ENCODE data around the gene TMEM92. TPM values are rescaled to one million over a fixed set of nuclear protein-coding genes. Genes with fewer than 3 reads are reported as not detected.
A peak's percentile ranks its signal among the peaks of the same experiment; 100 is the strongest.

The TMEM92 gene
- total RNA-seq, 1 experiment from 2014 or later: 14.8 TPM

DNA sequence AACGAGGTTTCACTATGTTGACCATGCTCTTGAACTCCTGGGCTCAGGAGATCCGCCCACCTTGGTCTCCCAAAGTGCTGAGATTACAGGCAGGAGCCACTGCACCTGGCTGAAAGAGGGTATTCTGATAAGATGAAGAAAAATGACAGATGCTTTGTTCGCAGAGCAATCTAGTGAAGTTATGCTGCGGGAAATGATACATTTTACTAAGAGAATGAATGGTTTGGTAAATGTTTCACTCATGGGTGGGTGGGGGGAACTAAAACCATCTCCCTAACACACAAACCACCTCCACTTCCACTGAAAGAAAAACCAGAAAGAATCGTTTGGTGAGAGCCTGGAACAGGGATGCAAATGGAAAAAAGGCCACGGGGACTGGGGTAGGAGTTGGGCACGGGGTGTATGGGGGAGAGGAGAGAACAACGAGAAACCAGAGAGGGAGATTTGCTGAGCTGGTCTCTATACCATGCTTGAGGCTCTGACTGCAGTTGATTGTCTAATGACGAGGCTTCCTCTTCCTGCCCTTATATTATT is 52.6 kb downstream of the TMEM92 start:
- no TSS peak for BruUV-seq (replicated peaks)
- ChIA-PET POLR2A (no interaction called here), CTCF (interaction anchor here (0.7 to 1.2 kb wide), 2 partner anchors 15 to 165 kb away, joined by 4 to 7 read pairs; no protein-coding TSS in a partner anchor)
- no peak for TF ChIP-seq CTCF (IDR thresholded peaks at IDR 0.05; ENCODE audit: insufficient read depth in 1 of 2, low read depth in 1 of 2, low read length in 1 of 2, severe bottlenecking in 1 of 2, unreplicated experiment in 1 of 2)
- intact Hi-C loops (cut with micrococcal nuclease; ENCODE audit: unreplicated experiment): no loop called here
- Histone ChIP-seq H3K9me3 (no peaks in the 10 kb centered on the region), H3K36me3 (ENCODE audit: control insufficient read depth, insufficient read depth, low read length) (no peaks in the 10 kb centered on the region), H3K4me3 (ENCODE audit: low read depth, low read length) (no peak overlapping the region), H3K27me3 (replicated peaks; ENCODE audit: control insufficient read depth, insufficient read depth, low read length) (no peaks in the 10 kb centered on the region), H3K4me1 (no peaks in the 10 kb centered on the region)
- Mint-ChIP-seq H3K4me1 (ENCODE audit: low read depth, unreplicated experiment) (peaks cover 5% of the 10 kb centered on the region), H3K27ac (ENCODE audit: unreplicated experiment) (no peak overlapping the region), H3K36me3 (ENCODE audit: insufficient read depth, unreplicated experiment) (no peaks in the 10 kb centered on the region), H3K27me3 (ENCODE audit: insufficient read depth, unreplicated experiment) (peaks cover 4% of the 10 kb centered on the region), H3K4me3 (ENCODE audit: unreplicated experiment) (no peak overlapping the region), H3K9me3 (ENCODE audit: unreplicated experiment) (no peaks in the 10 kb centered on the region)
- DNase-seq: no peak

GRCh38 chr17:50328363-50329325 is 54.4 kb downstream of the TMEM92 start:
- Histone ChIP-seq H3K9me3 (no peaks in the 10 kb centered on the region), H3K4me1 (no peaks in the 10 kb centered on the region), H3K27me3 (replicated peaks; ENCODE audit: control insufficient read depth, insufficient read depth, low read length) (no peaks in the 10 kb centered on the region), H3K4me3 (ENCODE audit: low read depth, low read length) (no peak overlapping the region), H3K36me3 (ENCODE audit: control insufficient read depth, insufficient read depth, low read length) (no peaks in the 10 kb centered on the region)
- H3K4me3 Mint-ChIP-seq (ENCODE audit: unreplicated experiment): no peak overlapping the region
- CTCF ChIA-PET: interaction anchor here (0.6 to 1.1 kb wide), 2 partner anchors 58 to 69 kb away, joined by 3 read pairs; partner anchors contain the start of gene LRRC59
- no TSS peak for BruUV-seq (replicated peaks)
- peaks cover 5% of the 10 kb centered on the region for H3K4me1 Mint-ChIP-seq (ENCODE audit: low read depth, unreplicated experiment)
- no peaks in the 10 kb centered on the region for H3K36me3 Mint-ChIP-seq (ENCODE audit: insufficient read depth, unreplicated experiment)
- DNase-seq: peak in 1 of 2 experiments; percentile 43
- intact Hi-C loops (cut with micrococcal nuclease; ENCODE audit: unreplicated experiment): no loop called here
- no peaks in the 10 kb centered on the region for H3K9me3 Mint-ChIP-seq (ENCODE audit: unreplicated experiment)
- no peak for TF ChIP-seq CTCF (IDR thresholded peaks at IDR 0.05; ENCODE audit: insufficient read depth in 1 of 2, low read depth in 1 of 2, low read length in 1 of 2, severe bottlenecking in 1 of 2, unreplicated experiment in 1 of 2)
- POLR2A ChIA-PET: no interaction called here
- H3K27me3 Mint-ChIP-seq (ENCODE audit: insufficient read depth, unreplicated experiment): peaks cover 6% of the 10 kb centered on the region
- no peak overlapping the region for H3K27ac Mint-ChIP-seq (ENCODE audit: unreplicated experiment)

DNA sequence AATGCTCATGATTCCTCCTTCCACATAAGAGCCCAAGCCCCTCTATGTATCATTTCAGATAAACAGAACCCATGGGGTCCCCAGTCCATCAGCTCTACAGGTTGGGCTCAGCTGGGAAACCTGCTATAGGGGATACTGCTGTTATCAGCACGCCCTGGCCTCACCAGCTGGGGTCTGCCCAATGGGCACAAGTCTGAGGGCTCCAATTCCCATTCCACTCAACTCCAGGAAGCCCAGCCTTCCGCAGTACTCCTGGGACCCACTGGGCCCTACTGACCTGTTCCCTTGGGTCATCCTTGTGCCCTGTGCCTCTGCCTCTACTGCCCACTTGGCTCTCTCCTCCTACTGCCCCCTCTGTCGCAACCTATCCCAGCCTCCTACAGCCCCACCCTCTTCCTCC is 55.5 kb downstream of the TMEM92 start:
- H3K4me1 ChIP-seq: no peaks in the 10 kb centered on the region
- Mint-ChIP-seq H3K27me3 (ENCODE audit: insufficient read depth, unreplicated experiment) (peaks cover 9% of the 10 kb centered on the region), H3K9me3 (ENCODE audit: unreplicated experiment) (no peaks in the 10 kb centered on the region), H3K4me1 (ENCODE audit: low read depth, unreplicated experiment) (peaks cover 5% of the 10 kb centered on the region), H3K4me3 (ENCODE audit: unreplicated experiment) (no peak overlapping the region), H3K36me3 (ENCODE audit: insufficient read depth, unreplicated experiment) (no peaks in the 10 kb centered on the region), H3K27ac (ENCODE audit: unreplicated experiment) (no peak overlapping the region)
- H3K27me3 ChIP-seq (replicated peaks; ENCODE audit: control insufficient read depth, insufficient read depth, low read length): no peaks in the 10 kb centered on the region
- POLR2A ChIA-PET: no interaction called here
- DNase-seq: peak in 1 of 2 experiments; percentile 43
- BruUV-seq (replicated peaks): no TSS peak
- CTCF ChIA-PET: interaction anchor here (1.1 kb wide), 1 partner anchor 68 kb away, joined by 3 read pairs; the partner anchor contains the start of gene LRRC59
- no peak for TF ChIP-seq CTCF (IDR thresholded peaks at IDR 0.05; ENCODE audit: insufficient read depth in 1 of 2, low read depth in 1 of 2, low read length in 1 of 2, severe bottlenecking in 1 of 2, unreplicated experiment in 1 of 2)
- H3K9me3 ChIP-seq: no peaks in the 10 kb centered on the region
- no peak overlapping the region for H3K4me3 ChIP-seq (ENCODE audit: low read depth, low read length)
- intact Hi-C loops (cut with micrococcal nuclease; ENCODE audit: unreplicated experiment): no loop called here
- H3K36me3 ChIP-seq (ENCODE audit: control insufficient read depth, insufficient read depth, low read length): no peaks in the 10 kb centered on the region

All from Caco-2 (cell line).